HFFc6 (cell line): ENCODE data around the gene KCNQ1. TPM values are rescaled to one million over a fixed set of nuclear protein-coding genes. Genes with fewer than 3 reads are reported as not detected.

Experiments used
- DNase-seq: peaks from one replicate; pipeline ENCODE4 v3.0.0-alpha.2; 2018
- H3K27ac Mint-ChIP-seq: 2 replicates; pipeline ENCODE4 v1.8.0; 2020; ENCODE audit warnings: mild to moderate bottlenecking, mixed read lengths
- H3K27me3 Mint-ChIP-seq: 2 replicates; pipeline ENCODE4 v1.8.0; 2021; ENCODE audit warnings: mild to moderate bottlenecking, moderate library complexity, mixed read lengths; ENCODE audit not compliant: insufficient read depth
- H3K36me3 Mint-ChIP-seq: 2 replicates; pipeline ENCODE4 v1.8.0; 2021; ENCODE audit warnings: low read depth, mixed read lengths
- H3K4me1 Mint-ChIP-seq: 2 replicates; pipeline ENCODE4 v1.8.0; 2020; ENCODE audit warnings: low read depth, mixed read lengths
- H3K4me3 Mint-ChIP-seq: 2 replicates; pipeline ENCODE4 v1.8.0; 2020; ENCODE audit warnings: mild to moderate bottlenecking, moderate library complexity, mixed read lengths
- H3K9me3 Mint-ChIP-seq: 2 replicates; pipeline ENCODE4 v1.8.0; 2020; ENCODE audit warnings: mild to moderate bottlenecking, mixed read lengths
- total RNA-seq, 6 experiments: library from RNA; stranded (reverse); fragmentation: NEBNext Ultra II Directional; extraction: Animal tissue kit (Norgen Biotek cat#: 25700); gene quantifications; 2 replicates in 1 of 6; 3 replicates in 5 of 6; pipeline ENCODE4 v1.2.3, GENCODE V29; 2021
- TF ChIP-seq, protein P1 (sequence below): fragments of 200-600 bp; sonication (generic); IDR thresholded peaks from 2 replicates; pipeline ENCODE4 v1.5.0; 2021; ENCODE audit warnings: antibody characterized with exemption, mild to moderate bottlenecking

The KCNQ1 gene
- total RNA-seq, 6 experiments from 2014 or later, result not detected

GRCh38 chr11:2886936-2887335 is 442.1 kb downstream of the KCNQ1 start:
- TF ChIP-seq, protein P1, sequence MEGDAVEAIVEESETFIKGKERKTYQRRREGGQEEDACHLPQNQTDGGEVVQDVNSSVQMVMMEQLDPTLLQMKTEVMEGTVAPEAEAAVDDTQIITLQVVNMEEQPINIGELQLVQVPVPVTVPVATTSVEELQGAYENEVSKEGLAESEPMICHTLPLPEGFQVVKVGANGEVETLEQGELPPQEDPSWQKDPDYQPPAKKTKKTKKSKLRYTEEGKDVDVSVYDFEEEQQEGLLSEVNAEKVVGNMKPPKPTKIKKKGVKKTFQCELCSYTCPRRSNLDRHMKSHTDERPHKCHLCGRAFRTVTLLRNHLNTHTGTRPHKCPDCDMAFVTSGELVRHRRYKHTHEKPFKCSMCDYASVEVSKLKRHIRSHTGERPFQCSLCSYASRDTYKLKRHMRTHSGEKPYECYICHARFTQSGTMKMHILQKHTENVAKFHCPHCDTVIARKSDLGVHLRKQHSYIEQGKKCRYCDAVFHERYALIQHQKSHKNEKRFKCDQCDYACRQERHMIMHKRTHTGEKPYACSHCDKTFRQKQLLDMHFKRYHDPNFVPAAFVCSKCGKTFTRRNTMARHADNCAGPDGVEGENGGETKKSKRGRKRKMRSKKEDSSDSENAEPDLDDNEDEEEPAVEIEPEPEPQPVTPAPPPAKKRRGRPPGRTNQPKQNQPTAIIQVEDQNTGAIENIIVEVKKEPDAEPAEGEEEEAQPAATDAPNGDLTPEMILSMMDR, result no peak
- Mint-ChIP-seq H3K4me3 (no peak overlapping the region), H3K27ac (no peak overlapping the region), H3K27me3 (peaks cover 16% of the 10 kb centered on the region), H3K4me1 (peaks cover 5% of the 10 kb centered on the region), H3K36me3 (no peaks in the 10 kb centered on the region), H3K9me3 (no peaks in the 10 kb centered on the region)
- no peak for DNase-seq

DNA sequence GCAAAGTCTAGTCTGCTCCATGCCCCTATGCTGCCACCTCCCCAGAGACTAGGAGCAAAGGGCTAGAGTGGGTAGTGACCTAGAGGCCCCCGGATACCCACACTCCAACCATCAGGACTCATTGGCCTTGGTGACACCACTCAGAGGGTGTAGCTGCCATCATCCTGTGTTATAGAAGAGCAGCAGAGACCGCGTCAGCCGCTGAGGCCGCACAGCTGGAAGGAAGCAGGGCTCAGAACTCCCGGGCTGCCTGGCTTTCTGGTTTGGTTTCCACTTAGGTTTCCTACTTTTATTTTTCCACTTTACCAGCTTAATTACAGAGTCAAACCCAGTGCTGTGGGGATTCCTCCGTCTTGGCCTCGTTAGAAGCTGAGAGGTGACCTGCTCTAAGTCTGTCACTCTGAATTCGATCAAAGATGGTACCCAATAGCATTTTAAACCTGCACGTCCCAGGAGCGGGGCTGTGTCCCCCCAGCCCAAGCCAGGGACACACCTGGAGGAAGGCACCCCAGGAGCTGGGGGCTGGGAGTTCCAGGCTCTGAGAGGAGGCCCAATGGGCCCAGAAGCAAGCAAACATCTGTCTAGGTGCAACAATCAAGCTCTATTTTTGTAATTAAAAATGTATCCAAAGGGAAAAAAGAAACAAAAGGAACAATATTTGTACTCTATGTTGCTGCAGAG is 442.8 kb downstream of the KCNQ1 start:
- DNase-seq, result no peak
- H3K27ac Mint-ChIP-seq, result no peak overlapping the region

DNA sequence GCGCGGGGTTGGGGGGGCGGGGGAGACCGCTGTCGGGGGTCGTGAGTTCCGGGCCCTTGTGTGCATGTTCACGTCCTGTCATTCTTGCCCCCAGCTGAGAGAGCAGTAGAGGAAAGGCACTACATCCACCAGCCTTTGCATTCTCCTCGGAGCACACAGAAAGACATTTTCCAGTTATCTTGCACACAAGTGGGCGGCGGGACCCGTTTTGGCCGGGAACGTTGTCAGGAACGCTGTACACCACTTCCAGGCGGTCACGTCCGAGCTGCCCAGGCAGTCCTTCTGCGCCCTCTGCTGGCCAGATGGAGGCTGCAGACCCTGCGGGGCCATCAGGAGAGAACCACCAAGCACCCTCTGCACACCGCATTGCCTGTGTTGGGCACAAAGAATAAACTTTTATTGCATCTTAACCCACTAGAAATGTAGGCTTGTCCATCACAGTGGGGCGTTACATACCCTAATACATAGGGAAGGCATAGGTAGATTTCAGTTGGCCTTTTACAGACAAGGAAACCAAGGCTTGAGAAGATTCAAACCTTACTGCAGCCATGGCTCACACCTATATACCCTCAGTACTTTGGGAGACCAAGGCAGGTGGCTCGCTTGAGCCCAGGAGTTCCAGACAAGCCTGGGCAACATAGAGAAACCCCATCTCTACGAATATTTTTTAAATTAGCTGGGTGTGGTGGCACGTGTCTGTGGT is 443.6 kb downstream of the KCNQ1 start:
- H3K9me3 Mint-ChIP-seq, result no peaks in the 10 kb centered on the region
- peak; percentile 70 for DNase-seq
- H3K27ac Mint-ChIP-seq, result no peak overlapping the region
- H3K4me1 Mint-ChIP-seq, result peaks cover 7% of the 10 kb centered on the region
- TF ChIP-seq, protein P1, result peak; percentile 99
- H3K4me3 Mint-ChIP-seq, result no peak overlapping the region
- H3K36me3 Mint-ChIP-seq, result no peaks in the 10 kb centered on the region
- peaks cover 6% of the 10 kb centered on the region for H3K27me3 Mint-ChIP-seq

More for the DNA sequence above, 442.8 kb downstream of the KCNQ1 start:
- H3K4me3 Mint-ChIP-seq, result no peak overlapping the region
- H3K4me1 Mint-ChIP-seq, result peaks cover 7% of the 10 kb centered on the region
- H3K9me3 Mint-ChIP-seq, result no peaks in the 10 kb centered on the region
- TF ChIP-seq, protein P1, result no peak
- H3K27me3 Mint-ChIP-seq, result peaks cover 13% of the 10 kb centered on the region
- H3K36me3 Mint-ChIP-seq, result no peaks in the 10 kb centered on the region

GRCh38 chr11:2889362-2890273 is 444.8 kb downstream of the KCNQ1 start:
- no peaks in the 10 kb centered on the region for H3K9me3 Mint-ChIP-seq
- TF ChIP-seq, protein P1, result no peak
- H3K36me3 Mint-ChIP-seq, result no peaks in the 10 kb centered on the region
- H3K27ac Mint-ChIP-seq, result no peak overlapping the region
- DNase-seq, result no peak
- H3K27me3 Mint-ChIP-seq, result peaks cover 4% of the 10 kb centered on the region
- H3K4me1 Mint-ChIP-seq, result peaks cover 7% of the 10 kb centered on the region
- H3K4me3 Mint-ChIP-seq, result no peak overlapping the region

- Mint-ChIP-seq H3K4me3 (no peak overlapping the region), H3K36me3 (no peaks in the 10 kb centered on the region), H3K4me1 (peaks cover 7% of the 10 kb centered on the region), H3K9me3 (no peaks in the 10 kb centered on the region), H3K27me3 (no peaks in the 10 kb centered on the region; the same call in 1 of the 2 replicates), H3K27ac (no peak overlapping the region)
- DNase-seq, result no peak
- TF ChIP-seq, protein P1, result no peak
These were observed 445.9 kb downstream of the KCNQ1 start for GRCh38 chr11:2890466-2891294.
